Cardiac muscle cell (in vitro differentiated cells and primary cell): Measurements from ENCODE around the gene POMZP3. TPM values are rescaled to one million over a fixed set of nuclear protein-coding genes. Genes with fewer than 3 reads are reported as not detected.

Experiments
- polyA plus RNA-seq: library from polyadenylated mRNA; unstranded; fragments of >200 nt; fragmentation: Nextera tagmentation; extraction: Ambion mirVana; gene quantifications from 2 replicates; pipeline ENCODE4 v1.2.1, GENCODE V29; 2016
- total RNA-seq: library from RNA; depleted of rRNA; stranded (reverse); fragments of >200 nt; gene quantifications from 2 replicates; pipeline ENCODE4 v1.2.3, GENCODE V29; 2016

Gene POMZP3
- total and polyA plus RNA-seq, 2 experiments from 2014 or later: 11.3 to 16.3 TPM

Other genes with a start within 250 kb of the POMZP3 start
- gene SSC4D, start 217.6 kb downstream of the POMZP3 start, total RNA-seq: 17.3 and 33.5 TPM in 2 replicates
- 13.3 and 28.2 TPM in 2 replicates for gene SSC4D, start 217.6 kb downstream of the POMZP3 start, polyA plus RNA-seq
- gene ZP3, start 202.3 kb downstream of the POMZP3 start, total RNA-seq: 0.32 and 0.77 TPM in 2 replicates
- 2.4 TPM in 1 of 2 replicates, not detected in the other for gene ZP3, start 202.3 kb downstream of the POMZP3 start, polyA plus RNA-seq
- gene DTX2, start 165.6 kb downstream of the POMZP3 start, total RNA-seq: 21.5 and 25.9 TPM in 2 replicates
- gene DTX2, start 165.6 kb downstream of the POMZP3 start, polyA plus RNA-seq: 17.0 and 21.2 TPM in 2 replicates
- gene UPK3B, start 116.7 kb downstream of the POMZP3 start, total RNA-seq: 0.88 and 1.5 TPM in 2 replicates
- 0.42 and 0.78 TPM in 2 replicates for gene UPK3B, start 116.7 kb downstream of the POMZP3 start, polyA plus RNA-seq
- gene SPDYE16, start 84.0 kb downstream of the POMZP3 start, total RNA-seq: 0.11 and 1.1 TPM in 2 replicates
- gene SPDYE16, start 84.0 kb downstream of the POMZP3 start, polyA plus RNA-seq: 0.81 and 0.87 TPM in 2 replicates